ENCODE measurements around the gene MYLK.

MYLK gene

DNA sequence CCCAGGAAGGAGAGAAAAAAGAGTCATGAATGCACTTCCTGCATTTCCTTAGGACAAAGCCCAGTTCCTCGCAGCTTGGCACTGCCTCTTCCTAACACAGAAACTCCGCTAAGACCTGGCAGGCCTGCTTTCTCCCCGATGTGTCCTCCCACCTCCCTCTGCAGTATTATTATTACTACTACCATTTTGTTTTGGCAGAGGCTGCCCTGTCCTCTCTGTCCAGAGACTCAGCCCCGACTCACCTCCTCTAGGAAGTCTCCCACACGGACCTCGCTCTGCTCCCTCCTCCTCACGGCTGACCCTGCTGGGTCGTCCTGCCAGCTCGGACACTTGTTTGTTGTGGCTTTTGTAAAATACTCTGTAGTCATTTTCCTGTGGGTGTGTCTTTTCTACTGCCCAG is 192.1 kb downstream of the MYLK start:
- no peak for DNase-seq (ENCODE audit: extremely low read depth, insufficient read length)
- Histone ChIP-seq H3K36me3 (ENCODE audit: control insufficient read depth, insufficient read depth, low read length) (no peaks in the 10 kb centered on the region), H3K4me3 (replicated peaks; ENCODE audit: low read depth, low read length) (no peak overlapping the region), H3K27me3 (replicated peaks; ENCODE audit: control insufficient read depth, insufficient read depth, low read length) (peaks cover 4% of the 10 kb centered on the region)
- TF ChIP-seq, protein P1, sequence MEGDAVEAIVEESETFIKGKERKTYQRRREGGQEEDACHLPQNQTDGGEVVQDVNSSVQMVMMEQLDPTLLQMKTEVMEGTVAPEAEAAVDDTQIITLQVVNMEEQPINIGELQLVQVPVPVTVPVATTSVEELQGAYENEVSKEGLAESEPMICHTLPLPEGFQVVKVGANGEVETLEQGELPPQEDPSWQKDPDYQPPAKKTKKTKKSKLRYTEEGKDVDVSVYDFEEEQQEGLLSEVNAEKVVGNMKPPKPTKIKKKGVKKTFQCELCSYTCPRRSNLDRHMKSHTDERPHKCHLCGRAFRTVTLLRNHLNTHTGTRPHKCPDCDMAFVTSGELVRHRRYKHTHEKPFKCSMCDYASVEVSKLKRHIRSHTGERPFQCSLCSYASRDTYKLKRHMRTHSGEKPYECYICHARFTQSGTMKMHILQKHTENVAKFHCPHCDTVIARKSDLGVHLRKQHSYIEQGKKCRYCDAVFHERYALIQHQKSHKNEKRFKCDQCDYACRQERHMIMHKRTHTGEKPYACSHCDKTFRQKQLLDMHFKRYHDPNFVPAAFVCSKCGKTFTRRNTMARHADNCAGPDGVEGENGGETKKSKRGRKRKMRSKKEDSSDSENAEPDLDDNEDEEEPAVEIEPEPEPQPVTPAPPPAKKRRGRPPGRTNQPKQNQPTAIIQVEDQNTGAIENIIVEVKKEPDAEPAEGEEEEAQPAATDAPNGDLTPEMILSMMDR (IDR thresholded peaks at IDR 0.05; ENCODE audit: insufficient read depth, low read length, poor library complexity, severe bottlenecking) = no peak

DNA sequence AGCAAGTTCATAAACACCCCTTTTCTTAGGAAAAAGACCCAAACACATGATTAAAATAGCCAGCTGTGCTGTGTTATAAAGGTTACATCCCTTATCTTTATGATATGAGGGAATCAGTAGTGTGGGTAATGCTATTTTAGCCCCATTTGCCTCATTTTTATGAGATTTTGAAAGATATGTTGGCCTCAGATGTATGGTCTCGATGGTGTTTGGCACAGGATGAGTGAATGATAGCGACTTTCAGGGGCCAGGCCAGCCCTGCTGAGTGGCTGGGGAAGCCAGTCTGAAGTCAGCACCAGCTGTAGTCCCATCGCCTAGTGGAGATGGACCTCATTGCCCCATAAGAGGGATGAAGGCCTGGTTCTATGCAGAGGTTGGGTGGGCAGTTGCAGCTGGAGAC is 194.3 kb downstream of the MYLK start:
- Histone ChIP-seq H3K36me3 (ENCODE audit: control insufficient read depth, insufficient read depth, low read length) (no peaks in the 10 kb centered on the region), H3K4me3 (replicated peaks; ENCODE audit: low read depth, low read length) (no peak overlapping the region), H3K27me3 (replicated peaks; ENCODE audit: control insufficient read depth, insufficient read depth, low read length) (peaks cover 6% of the 10 kb centered on the region)
- TF ChIP-seq, protein P1 (IDR thresholded peaks at IDR 0.05; ENCODE audit: insufficient read depth, low read length, poor library complexity, severe bottlenecking) = no peak
- no peak for DNase-seq (ENCODE audit: extremely low read depth, insufficient read length)

DNA sequence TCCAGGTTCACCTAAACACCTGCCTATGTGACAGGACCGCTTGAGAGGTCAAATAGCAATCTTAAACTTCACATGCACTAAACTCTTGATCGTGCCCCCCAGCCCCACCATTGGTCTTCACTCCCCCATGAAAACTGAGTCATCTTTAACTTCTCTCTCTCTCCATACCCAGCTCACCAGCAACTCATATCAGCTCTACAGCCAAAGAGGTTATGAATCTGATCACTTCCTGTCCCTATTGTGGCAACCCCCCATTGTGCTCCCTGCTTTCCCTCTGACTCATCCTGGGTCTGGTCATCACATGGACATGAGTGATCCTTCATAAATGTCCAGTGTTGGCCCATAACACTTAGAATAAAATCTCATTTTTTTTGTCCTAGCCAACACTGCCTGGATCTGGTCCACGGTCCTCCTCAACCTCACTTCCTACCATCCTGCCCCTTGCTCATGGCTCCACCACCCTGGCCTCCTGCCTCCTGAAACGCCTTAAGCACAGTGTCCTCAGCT is 195.8 kb downstream of the MYLK start:
- TF ChIP-seq, protein P1 (IDR thresholded peaks at IDR 0.05; ENCODE audit: insufficient read depth, low read length, poor library complexity, severe bottlenecking) = no peak
- H3K4me3 ChIP-seq (replicated peaks; ENCODE audit: low read depth, low read length) = no peak overlapping the region
- H3K36me3 ChIP-seq (ENCODE audit: control insufficient read depth, insufficient read depth, low read length) = no peaks in the 10 kb centered on the region
- peaks cover 6% of the 10 kb centered on the region for H3K27me3 ChIP-seq (replicated peaks; ENCODE audit: control insufficient read depth, insufficient read depth, low read length)
- DNase-seq (ENCODE audit: extremely low read depth, insufficient read length) = no peak

DNA sequence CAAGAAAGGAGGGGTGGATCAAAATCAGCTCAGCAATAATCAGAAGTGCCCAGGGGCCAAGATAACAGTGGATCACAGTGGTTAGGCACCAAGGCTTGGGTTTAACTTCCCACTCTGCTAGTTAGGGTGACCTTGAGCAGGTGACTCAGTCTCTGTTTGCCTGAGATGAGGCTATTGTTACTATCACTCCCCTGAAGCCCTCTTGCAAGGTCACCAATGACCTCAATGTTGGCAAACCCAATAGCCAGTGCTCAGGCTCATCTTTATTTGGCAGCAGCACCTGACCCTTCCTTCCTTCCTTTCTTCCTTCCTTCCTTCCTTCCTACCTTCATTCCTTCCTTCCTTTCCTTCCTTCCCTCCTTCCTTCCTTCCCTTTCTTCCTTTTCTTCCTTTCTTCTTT is 196.8 kb downstream of the MYLK start:
- H3K4me3 ChIP-seq (replicated peaks; ENCODE audit: low read depth, low read length) = no peak overlapping the region
- TF ChIP-seq, protein P1 (IDR thresholded peaks at IDR 0.05; ENCODE audit: insufficient read depth, low read length, poor library complexity, severe bottlenecking) = no peak
- no peaks in the 10 kb centered on the region for H3K36me3 ChIP-seq (ENCODE audit: control insufficient read depth, insufficient read depth, low read length)
- no peak for DNase-seq (ENCODE audit: extremely low read depth, insufficient read length)
- peaks cover 6% of the 10 kb centered on the region for H3K27me3 ChIP-seq (replicated peaks; ENCODE audit: control insufficient read depth, insufficient read depth, low read length)

DNA sequence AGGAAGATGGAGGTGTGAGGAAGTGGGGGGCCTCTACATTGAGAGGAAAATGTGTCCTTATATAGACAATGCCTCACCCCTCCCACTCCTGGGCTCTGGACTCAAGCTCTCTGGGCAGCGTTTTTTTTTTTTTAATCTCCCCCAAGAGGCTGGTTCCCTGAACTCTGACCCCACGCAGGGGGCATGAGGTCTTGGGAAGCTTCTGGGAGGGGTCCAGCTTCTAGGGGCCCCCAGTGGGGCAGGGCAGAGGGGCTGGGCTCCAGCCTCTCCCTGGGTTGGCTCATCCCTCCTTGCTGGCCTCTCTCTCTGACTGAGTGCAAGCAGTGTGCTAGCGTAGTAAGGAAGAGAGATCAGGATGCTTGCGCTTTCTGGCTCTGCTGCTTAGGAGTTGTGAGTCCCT is 197.9 kb downstream of the MYLK start:
- peaks cover 6% of the 10 kb centered on the region for H3K27me3 ChIP-seq (replicated peaks; ENCODE audit: control insufficient read depth, insufficient read depth, low read length)
- no peak overlapping the region for H3K4me3 ChIP-seq (replicated peaks; ENCODE audit: low read depth, low read length)
- H3K36me3 ChIP-seq (ENCODE audit: control insufficient read depth, insufficient read depth, low read length) = no peaks in the 10 kb centered on the region
- TF ChIP-seq, protein P1 (IDR thresholded peaks at IDR 0.05; ENCODE audit: insufficient read depth, low read length, poor library complexity, severe bottlenecking) = no peak
- DNase-seq (ENCODE audit: extremely low read depth, insufficient read length) = no peak

DNA sequence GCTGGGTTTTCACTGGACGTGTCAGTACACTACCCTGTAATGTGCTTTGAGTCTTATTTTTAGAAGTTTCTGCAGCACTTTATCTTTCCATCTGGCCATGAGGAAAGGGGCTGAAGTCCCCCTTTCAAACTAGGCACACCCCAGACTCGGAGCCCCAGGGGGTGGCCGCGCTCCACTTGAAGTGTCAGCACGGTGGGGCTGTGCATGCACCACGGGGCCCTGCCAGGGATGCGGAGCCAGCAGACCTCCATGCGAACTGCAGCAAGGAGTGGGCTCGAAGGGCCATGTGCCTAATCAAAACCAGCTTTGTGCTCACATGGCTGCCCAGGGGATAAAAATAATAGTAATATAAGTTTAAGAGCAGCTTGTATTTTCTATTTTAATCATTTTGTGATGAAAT is 198.4 kb downstream of the MYLK start:
- Histone ChIP-seq H3K27me3 (replicated peaks; ENCODE audit: control insufficient read depth, insufficient read depth, low read length) (peaks cover 4% of the 10 kb centered on the region), H3K36me3 (ENCODE audit: control insufficient read depth, insufficient read depth, low read length) (no peaks in the 10 kb centered on the region), H3K4me3 (replicated peaks; ENCODE audit: low read depth, low read length) (no peak overlapping the region)
- TF ChIP-seq, protein P1 (IDR thresholded peaks at IDR 0.05; ENCODE audit: insufficient read depth, low read length, poor library complexity, severe bottlenecking) = no peak
- DNase-seq (ENCODE audit: extremely low read depth, insufficient read length) = no peak

Measured in GM06990 (cell line).